Suprapubic skin (tissue), 4 donors: Measurements from ENCODE around the gene GNB3. TPM values are rescaled to one million over a fixed set of nuclear protein-coding genes. Genes with fewer than 3 reads are reported as not detected.
A peak's percentile ranks its signal among the peaks of the same experiment; 100 is the strongest.

ENCODE experiments used
- DNase-seq, 2 donors: peaks; one replicate each; pipeline ENCODE4 v3.0.0-alpha.2; 2019; ENCODE audit warnings: low spot score in 2 of 2
- H3K27ac ChIP-seq: fragments of 200-600 bp; sonication (generic); one replicate; pipeline ENCODE4 v1.5.1; 2019
- H3K27me3 ChIP-seq: fragments of 200-600 bp; sonication (generic); one replicate; pipeline ENCODE4 v1.5.1; 2019
- H3K36me3 ChIP-seq: fragments of 200-600 bp; sonication (generic); one replicate; pipeline ENCODE4 v1.5.1; 2019
- H3K4me1 ChIP-seq: fragments of 200-600 bp; sonication (generic); one replicate; pipeline ENCODE4 v1.5.1; 2019
- H3K4me3 ChIP-seq: fragments of 200-600 bp; sonication (generic); one replicate; pipeline ENCODE4 v1.5.1; 2019; ENCODE audit warnings: mild to moderate bottlenecking
- H3K9me3 ChIP-seq: fragments of 200-600 bp; sonication (generic); one replicate; pipeline ENCODE4 v1.5.1; 2019
- EP300 ChIP-seq: sonication (generic); formaldehyde crosslinking; IDR thresholded peaks from one replicate; pipeline ENCODE4 v1.6.1; 2017; ENCODE audit warnings: antibody characterized with exemption
- POLR2A ChIP-seq, 2 donors: fragments of 450-650 bp; IDR thresholded peaks; one replicate each; pipeline ENCODE4 v1.6.1; 2017; ENCODE audit warnings: antibody characterized with exemption in 2 of 2, mild to moderate bottlenecking in 2 of 2, moderate library complexity in 2 of 2
- POLR2AphosphoS5 ChIP-seq, 3 donors: sonication (generic); formaldehyde crosslinking; IDR thresholded peaks; one replicate each; pipeline ENCODE4 v1.6.1; 2017; ENCODE audit warnings: antibody characterized with exemption in 3 of 3
- WGBS: methylation state at CpG from one replicate; pipeline ENCODE4 v1.1.5; 2018; 5-methylcytosine and 5-hydroxymethylcytosine counted together
- total RNA-seq, 4 donors: library from RNA; depleted of rRNA; stranded (reverse); fragments of >200 nt; gene quantifications; one replicate each; pipeline ENCODE4 v1.1.0, GENCODE V29; 2016
- TF ChIP-seq, protein P1 (sequence below), 2 donors: fragments of 200-600 bp in 1 of 2; fragments of 450-650 bp in 1 of 2; sonication (generic) in 1 of 2; IDR thresholded peaks; one replicate each; pipeline ENCODE4 v1.5.1; 2016 to 2019; ENCODE audit warnings: antibody characterized with exemption in 2 of 2, mild to moderate bottlenecking in 1 of 2, moderate library complexity in 1 of 2

GNB3 gene
- total RNA-seq, 4 donors from 2014 or later, result 0.72 to 1.5 (median 1.4) TPM; not detected in 1

DNA sequence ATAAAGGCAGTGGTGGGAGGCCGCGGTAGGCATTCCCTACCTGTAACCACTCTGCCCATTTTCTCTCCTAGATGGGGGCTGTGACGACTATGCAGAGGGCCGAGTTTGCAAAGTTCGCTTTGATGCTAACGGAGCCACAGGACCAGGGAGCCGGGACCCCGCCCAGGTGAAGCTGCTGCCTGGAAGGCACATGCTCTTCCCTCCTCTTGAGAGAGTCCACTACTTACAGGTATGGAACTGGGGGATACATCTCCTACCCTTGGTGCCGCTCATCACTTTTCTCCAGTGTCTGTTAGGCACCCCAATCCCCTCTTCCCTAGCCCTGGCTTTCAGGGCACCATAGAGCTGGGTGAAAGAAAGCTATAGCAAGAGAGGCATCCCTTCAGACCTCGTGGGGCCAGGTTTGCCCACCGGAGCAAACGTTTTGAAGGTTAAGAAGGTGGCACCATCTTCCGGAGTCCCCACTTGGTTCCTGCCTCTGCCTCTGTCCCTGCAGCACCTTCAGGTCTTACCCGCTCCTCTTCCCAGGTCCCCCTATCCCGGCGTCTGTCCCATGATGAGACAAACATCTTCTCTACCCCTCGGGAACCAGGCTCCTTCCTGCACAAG, 14.5 kb upstream of the GNB3 start:
- TF ChIP-seq EP300 (no peak), POLR2A (IDR thresholded peaks at IDR 0.05) (no peak), POLR2AphosphoS5 (IDR thresholded peaks at IDR 0.05) (no peak)
- TF ChIP-seq, protein P1, sequence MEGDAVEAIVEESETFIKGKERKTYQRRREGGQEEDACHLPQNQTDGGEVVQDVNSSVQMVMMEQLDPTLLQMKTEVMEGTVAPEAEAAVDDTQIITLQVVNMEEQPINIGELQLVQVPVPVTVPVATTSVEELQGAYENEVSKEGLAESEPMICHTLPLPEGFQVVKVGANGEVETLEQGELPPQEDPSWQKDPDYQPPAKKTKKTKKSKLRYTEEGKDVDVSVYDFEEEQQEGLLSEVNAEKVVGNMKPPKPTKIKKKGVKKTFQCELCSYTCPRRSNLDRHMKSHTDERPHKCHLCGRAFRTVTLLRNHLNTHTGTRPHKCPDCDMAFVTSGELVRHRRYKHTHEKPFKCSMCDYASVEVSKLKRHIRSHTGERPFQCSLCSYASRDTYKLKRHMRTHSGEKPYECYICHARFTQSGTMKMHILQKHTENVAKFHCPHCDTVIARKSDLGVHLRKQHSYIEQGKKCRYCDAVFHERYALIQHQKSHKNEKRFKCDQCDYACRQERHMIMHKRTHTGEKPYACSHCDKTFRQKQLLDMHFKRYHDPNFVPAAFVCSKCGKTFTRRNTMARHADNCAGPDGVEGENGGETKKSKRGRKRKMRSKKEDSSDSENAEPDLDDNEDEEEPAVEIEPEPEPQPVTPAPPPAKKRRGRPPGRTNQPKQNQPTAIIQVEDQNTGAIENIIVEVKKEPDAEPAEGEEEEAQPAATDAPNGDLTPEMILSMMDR (IDR thresholded peaks at IDR 0.05), result no peak
- DNase-seq, result peak in 1 of 2 donors; percentile 69
- Histone ChIP-seq H3K27ac (no peak overlapping the region), H3K4me3 (no peak overlapping the region), H3K4me1 (peaks cover 50% of the 10 kb centered on the region), H3K27me3 (peaks cover 42% of the 10 kb centered on the region), H3K36me3 (peaks cover 3% of the 10 kb centered on the region), H3K9me3 (no peaks in the 10 kb centered on the region)
- WGBS, result 76% methylated on average over 17 of the region's 17 CpGs

DNA sequence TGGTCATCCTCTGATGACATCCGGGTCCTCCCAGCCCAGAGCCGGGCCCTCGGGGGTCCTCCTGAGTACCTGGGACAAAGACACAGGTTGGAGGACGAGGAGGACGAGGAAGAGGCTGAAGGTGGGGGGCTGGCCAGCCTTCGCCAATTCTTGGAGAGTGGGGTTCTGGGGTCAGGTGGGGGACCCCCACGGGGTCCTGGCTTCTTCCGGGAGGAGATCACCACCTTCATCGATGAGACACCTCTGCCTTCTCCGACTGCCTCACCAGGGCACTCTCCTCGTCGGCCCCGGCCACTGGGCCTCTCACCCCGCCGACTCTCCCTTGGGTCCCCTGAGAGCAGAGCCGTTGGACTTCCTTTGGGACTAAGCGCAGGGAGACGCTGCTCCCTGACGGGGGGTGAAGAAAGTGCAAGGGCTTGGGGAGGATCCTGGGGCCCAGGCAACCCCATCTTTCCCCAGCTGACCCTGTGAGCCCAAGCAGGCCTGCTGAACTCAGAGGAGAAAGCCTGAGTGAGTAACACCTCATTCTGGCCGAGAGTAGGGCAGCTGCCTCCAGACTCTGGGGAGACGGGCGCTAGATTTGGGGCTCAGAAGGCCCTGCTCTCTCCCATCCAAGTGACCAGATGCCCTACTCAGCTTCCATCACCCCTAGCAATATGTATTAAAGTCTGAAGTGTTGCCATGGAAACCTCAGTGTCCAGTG, 13.8 kb upstream of the GNB3 start:
- no peaks in the 10 kb centered on the region for H3K9me3 ChIP-seq
- peak in 1 of 2 donors; percentile 65 for DNase-seq
- TF ChIP-seq POLR2AphosphoS5 (IDR thresholded peaks at IDR 0.05) (no peak), POLR2A (IDR thresholded peaks at IDR 0.05) (no peak), EP300 (no peak)
- TF ChIP-seq, protein P1 (IDR thresholded peaks at IDR 0.05), result no peak
- H3K27ac ChIP-seq, result no peak overlapping the region
- peaks cover 37% of the 10 kb centered on the region for H3K27me3 ChIP-seq
- no peak overlapping the region for H3K4me3 ChIP-seq
- H3K4me1 ChIP-seq, result peaks cover 43% of the 10 kb centered on the region
- peaks cover 3% of the 10 kb centered on the region for H3K36me3 ChIP-seq
- WGBS, result 76% methylated on average over 13 of the region's 22 CpGs

DNA sequence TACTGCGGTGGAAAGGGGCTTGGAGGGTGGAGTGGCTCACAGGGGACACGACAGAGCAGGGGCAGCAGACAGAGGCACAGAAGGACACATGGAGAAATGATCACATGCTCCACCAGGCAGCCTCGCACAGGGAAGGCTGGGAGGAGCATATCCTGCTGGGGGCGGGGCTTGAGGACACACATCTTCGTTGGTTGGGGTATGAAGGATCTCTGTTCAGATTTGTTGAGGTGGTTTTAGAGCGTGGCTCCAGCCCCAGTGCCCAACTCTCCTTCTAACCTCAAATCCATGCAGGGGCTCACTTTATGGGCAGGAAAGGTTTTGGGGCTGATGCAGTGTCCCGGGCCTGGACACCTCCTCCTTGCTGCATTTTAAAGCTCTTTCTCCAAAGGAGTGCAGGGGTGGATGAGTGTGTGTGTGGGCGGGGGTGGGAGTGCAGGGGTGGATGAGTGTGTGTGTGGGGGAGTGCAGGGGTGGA, 13.3 kb upstream of the GNB3 start:
- Histone ChIP-seq H3K9me3 (no peaks in the 10 kb centered on the region), H3K36me3 (peaks cover 3% of the 10 kb centered on the region), H3K27ac (no peak overlapping the region), H3K4me1 (peaks cover 40% of the 10 kb centered on the region), H3K27me3 (peaks cover 32% of the 10 kb centered on the region), H3K4me3 (no peak overlapping the region)
- no peak for TF ChIP-seq EP300
- TF ChIP-seq POLR2AphosphoS5 (IDR thresholded peaks at IDR 0.05), result no peak
- TF ChIP-seq, protein P1 (IDR thresholded peaks at IDR 0.05), result no peak
- no peak for TF ChIP-seq POLR2A (IDR thresholded peaks at IDR 0.05)
- WGBS, result 4% methylated on average over 4 of the region's 8 CpGs
- peak; percentile 90 for DNase-seq

DNA sequence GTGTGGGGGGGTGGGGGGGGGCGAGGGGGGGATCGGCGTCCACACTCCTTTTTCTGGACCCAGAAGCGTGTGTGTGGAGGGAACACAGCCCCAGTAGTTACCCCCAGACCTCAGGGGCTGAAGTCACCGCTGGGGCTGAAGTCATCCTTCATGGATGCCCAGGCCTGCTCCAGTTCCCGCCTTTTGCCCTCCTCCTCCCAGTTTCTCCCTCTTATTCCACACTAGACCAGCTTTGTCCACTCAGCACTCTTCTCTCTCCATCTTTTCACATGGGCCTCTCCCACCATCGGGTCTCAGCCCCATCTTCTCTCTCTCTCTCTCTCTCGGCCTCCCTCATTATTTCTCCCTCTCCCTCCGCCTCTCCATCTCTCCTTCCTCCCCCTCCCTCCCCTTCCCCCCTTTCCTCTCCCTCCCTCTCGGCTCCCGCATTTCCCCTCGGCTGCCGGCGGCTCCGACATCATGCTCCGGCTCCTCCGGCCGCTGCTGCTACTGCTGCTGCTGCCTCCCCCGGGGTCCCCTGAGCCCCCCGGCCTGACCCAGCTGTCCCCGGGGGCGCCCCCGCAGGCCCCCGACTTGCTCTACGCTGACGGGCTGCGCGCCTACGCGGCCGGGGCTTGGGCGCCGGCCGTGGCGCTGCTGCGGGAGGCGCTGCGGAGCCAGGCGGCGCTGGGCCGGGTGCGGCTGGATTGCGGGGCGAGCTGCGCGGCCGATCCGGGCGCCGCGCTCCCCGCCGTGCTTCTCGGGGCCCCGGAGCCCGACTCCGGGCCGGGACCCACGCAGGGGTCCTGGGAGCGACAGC, 12.5 kb upstream of the GNB3 start, which contains the start of gene P3H3:
P3H3 (plus strand) TSS at position 426 of the 799 bp plus-strand sequence; CDS start at position 460, 34 bp downstream.
- Histone ChIP-seq H3K27me3 (peaks cover 24% of the 10 kb centered on the region), H3K36me3 (peaks cover 5% of the 10 kb centered on the region), H3K9me3 (no peaks in the 10 kb centered on the region), H3K27ac (peak within 1 kb of the TSS; percentile 57), H3K4me1 (peaks cover 40% of the 10 kb centered on the region), H3K4me3 (peak within 1 kb of the TSS; percentile 75)
- DNase-seq, result peak in 1 of 2 donors; percentile 69
- TF ChIP-seq, protein P1 (IDR thresholded peaks at IDR 0.05), result no peak
- TF ChIP-seq EP300 (no peak), POLR2AphosphoS5 (IDR thresholded peaks at IDR 0.05) (no peak), POLR2A (IDR thresholded peaks at IDR 0.05) (no peak)
- 2% methylated on average over 18 of the region's 60 CpGs for WGBS
